GM19240 (cell line): Measurements from ENCODE around the gene SLC17A4.

Experiments
- DNase-seq: peaks from one replicate; pipeline ENCODE4 v3.0.0; 2011; ENCODE audit warnings: low spot score; ENCODE audit not compliant: insufficient read length

Gene SLC17A4, protein sequence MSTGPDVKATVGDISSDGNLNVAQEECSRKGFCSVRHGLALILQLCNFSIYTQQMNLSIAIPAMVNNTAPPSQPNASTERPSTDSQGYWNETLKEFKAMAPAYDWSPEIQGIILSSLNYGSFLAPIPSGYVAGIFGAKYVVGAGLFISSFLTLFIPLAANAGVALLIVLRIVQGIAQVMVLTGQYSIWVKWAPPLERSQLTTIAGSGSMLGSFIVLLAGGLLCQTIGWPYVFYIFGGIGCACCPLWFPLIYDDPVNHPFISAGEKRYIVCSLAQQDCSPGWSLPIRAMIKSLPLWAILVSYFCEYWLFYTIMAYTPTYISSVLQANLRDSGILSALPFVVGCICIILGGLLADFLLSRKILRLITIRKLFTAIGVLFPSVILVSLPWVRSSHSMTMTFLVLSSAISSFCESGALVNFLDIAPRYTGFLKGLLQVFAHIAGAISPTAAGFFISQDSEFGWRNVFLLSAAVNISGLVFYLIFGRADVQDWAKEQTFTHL

DNA sequence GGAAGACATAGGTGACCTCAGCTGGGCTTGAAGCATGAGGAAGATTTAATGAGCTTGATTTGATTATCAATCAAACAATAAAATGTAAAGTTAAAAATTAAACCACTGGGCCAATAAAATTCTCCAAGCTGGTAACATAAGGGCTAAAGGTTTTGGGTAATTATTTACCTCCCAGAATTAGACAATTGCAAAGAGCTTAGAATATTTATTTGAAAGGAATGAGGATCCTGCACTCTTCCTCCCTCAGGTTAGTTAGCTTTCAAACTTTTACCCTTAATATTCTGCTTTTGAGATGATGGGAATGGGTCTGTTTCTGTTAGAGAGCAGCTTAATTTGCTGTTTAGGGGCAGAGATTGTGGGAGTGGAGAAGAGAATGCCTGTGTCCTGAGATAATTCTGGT, at the start of gene SLC17A4:
SLC17A4 (plus strand) TSS at position 208 of the 400 bp plus-strand sequence. CDS start 7,221 bp downstream, outside the sequence.
- DNase-seq: no peak

DNA sequence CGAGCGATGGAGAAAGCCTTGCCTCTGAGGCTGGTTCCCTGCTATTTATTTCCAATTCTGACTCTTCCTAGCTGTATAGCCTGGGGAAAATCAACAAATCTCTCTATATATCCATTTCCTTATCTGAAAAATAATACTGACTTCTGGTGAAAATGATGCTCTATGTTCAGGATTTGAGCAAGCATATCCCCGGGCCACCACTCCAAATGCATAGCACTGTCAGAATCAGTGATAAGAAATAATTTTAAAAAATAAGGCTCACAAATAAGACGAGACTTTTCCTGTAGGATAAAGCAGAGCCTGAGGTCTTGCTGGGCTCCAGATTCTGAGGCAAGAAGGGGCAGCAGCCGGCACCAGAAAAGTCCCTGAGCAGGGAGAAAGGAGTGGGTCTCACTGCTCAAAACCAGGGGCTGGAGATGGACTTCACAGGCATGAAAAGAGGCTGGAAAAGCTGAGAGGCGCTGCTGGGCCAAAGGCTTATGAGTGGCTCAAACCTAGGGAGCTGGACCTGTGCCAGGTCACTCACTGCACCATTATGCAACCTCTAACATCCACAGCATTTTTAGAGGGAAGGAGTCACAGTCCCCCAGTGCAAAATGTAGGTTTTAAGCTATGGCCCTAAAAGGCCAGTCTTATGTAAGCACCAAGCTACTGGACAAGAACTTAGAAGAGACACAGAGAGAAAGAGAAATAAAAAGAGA, 48.1 kb upstream of the SLC17A4 start:
- no peak for DNase-seq

DNA sequence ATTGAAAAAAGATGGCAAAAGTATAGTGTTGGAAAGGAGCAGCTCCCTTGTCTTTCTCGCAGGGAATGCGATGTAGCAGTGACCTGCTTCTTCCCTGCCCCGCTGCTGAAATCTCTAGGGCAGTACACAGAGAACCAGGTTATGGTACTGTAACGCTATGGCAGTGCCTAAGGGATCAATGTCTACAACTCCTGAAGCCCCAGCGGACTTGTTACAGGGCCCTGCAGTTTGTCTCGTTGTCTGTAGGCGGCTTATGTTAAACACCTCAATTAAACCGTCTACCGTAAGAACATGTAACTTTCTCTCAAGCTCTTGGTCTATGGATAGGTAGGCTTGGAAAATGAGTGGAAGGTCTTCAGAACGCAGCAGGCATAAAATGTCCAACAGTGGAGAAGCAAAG, 44.8 kb upstream of the SLC17A4 start:
- DNase-seq: no peak

DNA sequence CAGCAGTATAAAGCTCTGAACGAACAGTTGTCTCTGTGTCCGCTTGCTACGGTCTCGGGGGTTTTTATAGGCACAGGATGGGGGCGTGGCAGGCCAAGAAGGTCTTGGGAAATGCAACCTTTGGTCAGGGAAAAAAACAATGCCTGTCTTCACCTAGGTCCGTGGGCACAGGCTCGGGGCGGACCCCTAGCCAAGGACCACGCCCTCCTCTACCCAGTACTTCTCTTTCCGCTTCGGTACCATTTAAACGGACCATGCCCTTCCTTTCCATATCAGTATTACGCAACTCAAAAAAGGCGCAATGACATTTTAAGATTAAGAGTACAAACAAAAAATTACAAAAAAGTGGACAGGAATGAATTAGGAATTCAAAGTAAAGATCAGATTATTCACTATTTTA, 44.3 kb upstream of the SLC17A4 start:
- DNase-seq: no peak

DNA sequence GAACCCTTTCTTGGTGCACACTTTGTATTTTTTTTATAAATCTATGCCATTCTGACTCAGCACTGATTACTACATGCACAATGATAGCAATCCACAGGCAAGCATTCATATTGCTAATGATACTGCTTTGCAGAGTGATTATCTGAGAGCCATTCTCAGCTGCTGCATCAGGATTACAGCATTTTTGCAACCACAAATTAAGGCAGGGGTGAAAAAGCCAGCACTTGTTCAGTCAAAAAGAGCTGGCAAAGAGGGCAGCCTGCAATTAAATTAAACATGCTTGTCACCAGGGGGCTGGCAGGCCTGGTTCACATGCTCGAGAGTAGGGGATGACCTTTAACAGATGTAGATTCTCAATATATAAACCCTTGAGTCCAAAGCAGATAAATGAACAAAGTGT, 40.7 kb upstream of the SLC17A4 start:
- DNase-seq: no peak

DNA sequence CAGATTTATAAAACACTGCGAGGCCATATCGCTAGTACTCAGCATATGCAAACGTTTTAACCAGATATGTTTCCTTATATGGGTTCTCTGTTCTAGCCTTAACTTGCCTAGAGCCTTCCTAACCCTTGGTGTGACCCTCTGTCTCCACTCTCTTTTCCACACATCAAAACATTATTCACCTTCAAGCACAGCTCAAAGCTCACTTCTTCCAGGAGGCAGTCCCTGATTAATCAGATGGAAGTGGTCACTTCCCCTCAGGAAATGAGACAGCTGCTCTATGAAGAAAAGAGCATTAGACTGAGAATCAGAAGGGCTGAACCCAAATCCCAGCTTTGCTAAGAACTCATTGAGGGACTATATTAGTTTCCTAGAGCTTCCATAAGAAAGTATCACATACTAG, 39.8 kb upstream of the SLC17A4 start:
- DNase-seq: no peak

DNA sequence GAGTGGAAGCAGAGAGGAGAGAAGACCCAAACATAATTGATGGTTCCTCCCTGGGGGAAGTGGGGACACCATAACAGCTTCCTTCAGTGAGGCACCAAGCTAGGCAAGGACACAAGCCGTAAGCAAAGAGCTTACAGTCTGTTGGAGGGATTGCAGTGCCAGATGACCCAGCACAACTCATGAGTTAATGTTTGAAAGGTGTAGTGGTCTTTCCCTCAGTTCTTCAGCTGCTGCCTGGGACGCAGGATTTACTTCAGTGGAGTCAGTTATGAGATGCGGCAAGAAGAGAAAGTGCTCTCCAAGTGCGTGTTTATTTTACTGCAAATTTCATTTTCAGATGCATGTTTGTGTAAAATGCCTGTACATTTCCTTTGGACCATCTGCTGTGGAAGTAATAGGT, 38.7 kb upstream of the SLC17A4 start:
- DNase-seq: no peak

DNA sequence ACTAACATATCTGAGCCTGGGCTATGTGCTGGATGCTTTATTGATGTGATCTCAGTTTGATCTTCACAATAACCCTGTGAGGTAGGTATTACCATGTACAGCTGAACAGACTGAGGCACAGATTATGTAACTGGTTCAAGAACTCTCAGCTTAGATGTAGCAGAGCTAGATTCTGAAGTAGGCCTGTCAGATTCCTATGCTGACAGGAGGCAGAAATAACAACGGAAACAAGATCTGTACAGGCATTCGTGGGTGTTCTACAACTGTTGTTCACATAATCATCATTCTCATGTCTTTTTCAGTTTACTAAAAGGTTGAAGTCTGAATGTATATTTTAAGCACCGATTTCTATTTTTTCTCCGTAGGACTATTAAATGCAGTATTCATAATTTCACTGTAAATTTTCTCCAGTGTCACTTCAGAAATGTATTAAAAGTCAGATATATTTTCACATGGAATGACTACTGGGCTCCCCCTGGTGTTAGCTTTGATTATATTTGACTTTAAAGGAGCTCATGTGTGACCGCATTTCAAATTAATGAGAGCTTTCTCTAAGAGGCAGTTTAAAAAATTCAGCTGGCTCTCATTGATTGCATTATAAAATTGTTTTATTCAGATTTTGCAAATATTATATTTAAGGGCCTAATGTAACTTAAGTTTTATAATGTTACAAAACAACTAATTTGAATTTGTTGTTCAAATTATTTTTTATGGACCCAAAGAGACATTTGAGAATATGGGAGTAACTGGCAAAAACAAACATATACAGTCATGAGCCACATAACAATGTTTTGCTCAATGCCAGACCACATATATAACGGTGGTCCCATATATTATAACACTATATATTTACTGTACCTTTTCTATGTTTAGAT, 36.4 kb upstream of the SLC17A4 start:
- DNase-seq: no peak

DNA sequence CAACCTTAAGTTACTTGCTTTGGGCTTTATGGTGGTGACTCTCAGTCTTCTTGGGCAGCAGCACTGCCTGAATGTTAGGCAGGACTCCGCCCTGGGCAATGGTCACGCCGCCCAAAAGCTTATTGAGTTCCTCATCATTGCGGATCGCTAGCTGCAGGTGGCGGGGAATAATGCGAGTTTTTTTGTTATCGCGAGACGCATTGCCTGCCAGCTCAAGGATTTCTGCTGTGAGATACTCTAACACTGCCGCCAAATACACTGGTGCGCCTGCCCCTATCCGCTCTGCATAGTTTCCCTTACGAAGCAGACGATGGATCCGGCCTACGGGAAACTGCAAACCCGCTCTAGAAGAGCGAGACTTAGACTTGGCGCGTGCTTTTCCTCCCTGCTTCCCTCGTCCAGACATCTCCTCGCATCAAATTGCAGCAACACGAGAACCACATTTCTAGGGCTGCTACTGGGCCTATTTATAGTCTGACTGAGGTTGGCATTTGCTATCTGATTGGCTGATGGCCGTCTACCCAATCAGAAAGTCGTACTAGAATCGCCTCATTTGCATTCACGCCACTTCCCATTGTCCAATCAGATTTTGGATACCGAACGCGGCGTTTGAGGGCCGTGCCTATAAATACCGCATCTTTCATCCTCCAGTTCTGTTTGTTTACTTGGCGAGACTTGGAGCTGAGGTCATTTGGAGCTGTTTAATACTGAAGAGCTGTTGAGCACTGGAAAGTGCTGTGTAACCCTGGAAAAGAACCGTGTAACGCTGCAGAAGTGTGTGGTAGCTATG, 28.2 kb upstream of the SLC17A4 start:
- DNase-seq: no peak

DNA sequence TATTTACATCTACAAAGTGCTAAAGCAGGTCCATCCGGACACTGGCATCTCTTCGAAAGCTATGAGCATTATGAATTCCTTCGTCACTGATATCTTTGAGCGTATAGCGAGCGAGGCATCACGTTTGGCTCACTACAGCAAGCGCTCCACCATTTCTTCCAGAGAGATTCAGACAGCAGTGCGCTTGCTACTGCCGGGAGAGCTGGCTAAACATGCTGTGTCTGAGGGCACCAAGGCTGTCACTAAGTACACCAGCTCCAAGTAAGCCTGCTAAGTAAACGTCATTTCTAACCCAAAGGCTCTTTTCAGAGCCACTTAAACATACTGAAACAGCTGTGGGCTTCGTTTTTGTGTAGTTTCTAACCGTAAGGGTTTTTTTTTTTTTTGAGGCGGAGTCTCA, 27.5 kb upstream of the SLC17A4 start:
- DNase-seq: no peak

DNA sequence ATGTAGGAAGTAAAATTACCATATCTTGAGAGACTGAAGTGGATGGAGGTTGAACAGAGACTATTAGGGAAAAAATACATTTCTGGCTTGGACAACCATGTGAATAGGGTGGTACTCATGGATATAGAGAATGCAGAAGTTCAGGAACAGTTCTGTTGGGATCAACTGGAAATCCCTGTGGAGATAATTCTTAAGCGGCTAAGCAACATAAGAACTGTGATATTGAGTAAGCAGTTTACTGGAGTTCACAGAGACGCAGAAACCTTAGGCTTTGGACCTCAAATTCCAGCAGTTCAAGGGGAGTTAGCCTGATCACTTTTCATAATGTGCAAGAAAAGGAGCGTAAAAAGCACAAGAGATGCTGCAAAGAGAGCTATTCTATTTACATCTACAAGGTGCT, 23.6 kb upstream of the SLC17A4 start:
- no peak for DNase-seq

DNA sequence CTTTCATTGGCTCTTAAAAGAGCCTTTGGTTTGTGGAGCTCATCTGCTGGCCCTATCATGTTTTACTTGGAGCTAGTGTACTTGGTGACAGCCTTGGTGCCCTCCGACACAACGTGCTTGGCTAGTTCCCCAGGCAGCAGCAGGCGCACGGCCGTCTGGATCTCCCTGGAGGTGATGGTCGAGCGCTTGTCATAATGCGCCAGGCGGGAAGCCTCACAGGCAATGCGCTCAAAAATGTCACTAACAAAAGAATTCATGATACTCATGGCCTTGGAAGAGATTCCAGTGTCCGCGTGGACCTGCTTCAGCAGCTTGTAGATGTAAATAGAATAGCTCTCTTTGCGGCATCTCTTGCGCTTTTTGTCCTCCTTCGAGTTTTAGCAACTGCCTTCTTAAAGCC, 22.8 kb upstream of the SLC17A4 start:
- DNase-seq: no peak

DNA sequence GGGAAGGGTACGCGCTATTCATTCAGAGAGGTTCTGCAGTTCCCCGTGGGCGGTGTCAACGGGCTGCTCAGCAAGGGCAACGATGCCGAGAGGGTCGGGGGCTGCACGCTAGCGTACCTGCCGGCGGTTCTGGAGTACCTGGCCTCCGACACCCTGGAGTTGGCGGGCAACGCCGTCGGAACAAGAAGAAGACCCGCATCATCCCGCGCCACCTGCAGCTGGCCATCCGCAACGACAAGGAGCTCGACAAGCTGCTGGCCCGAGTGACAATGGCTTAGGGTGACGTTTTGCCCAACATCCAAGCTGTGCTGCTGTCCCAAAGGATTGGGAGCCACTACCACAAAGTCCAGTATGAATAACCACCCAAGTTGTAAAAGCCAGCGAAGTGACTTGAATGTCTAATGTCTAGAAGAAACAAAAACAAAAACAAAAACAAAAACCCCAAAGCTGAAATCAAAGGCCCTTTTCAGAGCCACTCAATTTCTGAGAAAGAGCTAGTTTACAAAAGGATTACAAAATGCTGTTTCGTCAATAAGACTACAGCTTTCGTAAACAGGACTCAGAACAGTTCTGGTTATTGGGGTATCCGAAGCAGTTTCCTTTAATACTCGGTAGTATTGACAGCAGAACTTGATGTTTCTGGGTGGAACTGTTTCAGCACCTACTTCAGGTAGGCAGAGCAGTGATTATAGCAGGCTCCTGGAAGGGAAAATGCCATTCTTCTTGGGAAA, 21.9 kb upstream of the SLC17A4 start:
- DNase-seq: no peak

DNA sequence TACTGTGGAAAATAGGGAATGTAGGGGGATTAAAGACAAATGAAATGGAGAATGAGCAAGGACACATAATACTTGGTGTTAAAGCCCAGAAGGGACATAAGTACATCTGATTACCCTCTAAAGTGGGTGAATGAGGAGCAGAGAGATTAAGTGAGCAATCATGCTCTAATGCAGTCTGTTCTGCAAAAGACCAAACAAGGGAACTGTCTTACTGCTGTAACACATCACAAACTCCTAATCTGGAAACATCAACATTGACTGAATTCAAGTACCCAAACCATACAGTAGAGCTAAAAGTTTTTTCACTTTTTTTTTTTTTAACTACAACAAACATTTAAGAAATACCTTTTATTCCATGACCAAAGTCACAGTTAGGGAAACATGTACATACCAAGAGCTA, 19.3 kb upstream of the SLC17A4 start:
- no peak for DNase-seq

DNA sequence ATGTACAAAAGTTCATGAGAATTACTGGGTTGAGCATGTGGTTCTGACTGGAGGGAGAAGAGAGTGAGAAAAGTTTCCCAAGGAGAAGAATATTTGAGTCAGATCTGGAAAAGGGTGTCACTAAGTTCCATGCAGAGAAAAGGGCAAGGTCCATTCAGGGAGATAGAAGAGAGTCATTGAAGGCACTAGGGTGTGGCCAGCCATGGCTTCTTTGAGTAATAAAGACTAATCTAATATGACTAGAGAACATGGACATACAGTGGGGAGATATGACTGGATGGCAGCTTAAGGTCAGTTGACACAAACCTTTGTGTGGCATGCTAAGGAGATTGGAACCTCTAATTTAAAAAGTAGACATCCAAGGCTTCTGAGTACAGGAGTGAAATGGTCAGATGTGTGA, 10.7 kb upstream of the SLC17A4 start:
- DNase-seq: no peak

DNA sequence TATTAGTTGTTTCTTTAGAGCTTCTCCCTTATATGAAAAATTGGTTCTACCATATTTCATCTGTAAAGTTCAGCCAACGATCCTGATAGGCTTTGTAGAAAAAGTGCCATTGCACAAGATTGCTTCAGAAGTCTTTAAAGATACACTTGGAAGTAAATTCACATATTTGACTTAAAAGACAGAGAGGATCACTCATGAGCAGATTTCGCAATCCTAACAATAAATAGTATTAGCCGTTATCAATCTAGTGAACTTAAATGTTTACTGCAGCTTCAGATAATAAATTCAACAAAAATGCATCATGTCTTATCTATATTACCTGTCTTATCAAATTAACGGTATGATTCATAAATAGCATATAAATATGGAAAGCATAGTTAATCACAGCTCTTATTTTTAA, 8.7 kb upstream of the SLC17A4 start:
- no peak for DNase-seq

DNA sequence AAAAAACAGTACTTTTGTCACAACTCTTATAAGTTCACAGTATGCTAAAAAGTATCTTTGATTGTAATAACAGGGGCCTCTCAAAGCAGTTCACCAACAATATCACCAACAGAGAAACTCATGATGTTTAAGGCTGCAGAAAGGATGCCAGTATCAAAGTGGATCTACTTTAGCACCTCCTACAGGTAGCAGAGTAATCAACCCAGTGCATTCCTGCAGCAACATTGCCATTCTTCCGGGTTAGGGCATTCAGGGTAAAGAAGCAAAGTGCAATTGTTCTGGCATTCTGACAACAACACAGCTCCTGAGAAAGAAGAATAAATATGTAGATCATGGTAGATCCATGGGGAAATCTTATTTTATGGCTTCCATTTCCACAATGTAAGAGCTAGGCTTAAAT, 7.6 kb upstream of the SLC17A4 start:
- no peak for DNase-seq

DNA sequence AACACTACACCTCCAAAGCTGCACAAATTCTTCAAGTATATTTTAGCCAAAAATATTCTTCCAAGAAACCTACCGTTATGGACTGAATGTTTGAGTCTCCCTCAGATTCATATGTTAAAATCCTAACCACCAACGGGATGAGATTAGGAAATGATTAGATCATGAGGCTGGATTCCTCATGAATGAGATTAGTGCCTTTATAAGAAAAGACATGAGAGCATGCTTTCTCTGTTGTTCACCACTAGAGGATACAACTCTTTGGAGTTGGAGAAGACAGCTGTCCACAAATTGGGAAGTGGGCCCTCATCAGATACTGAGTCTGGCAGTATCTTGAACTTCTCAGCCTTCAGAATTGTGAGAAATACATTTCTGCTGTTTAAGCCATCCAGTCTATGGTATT, 7.1 kb upstream of the SLC17A4 start:
- no peak for DNase-seq

DNA sequence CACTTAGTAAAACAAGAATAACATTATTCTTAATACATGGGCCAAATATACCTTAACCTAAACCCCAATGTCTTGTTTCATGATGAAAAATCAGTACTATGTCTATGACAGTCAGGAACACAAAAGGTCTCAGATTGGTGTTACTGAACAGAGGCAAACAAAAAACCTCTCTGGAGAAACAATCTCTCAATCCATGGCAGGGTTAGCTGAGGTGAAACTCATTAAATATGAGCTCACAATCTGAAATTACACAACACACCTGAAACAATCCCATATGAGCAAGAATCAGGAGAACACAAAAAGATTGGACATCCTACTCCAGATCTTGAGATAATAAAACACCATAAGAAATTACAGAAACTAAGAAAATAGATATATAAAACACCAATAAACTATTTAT, 6.5 kb upstream of the SLC17A4 start:
- DNase-seq: no peak
